Activated naive CD4-positive, alpha-beta T cell treated with Interleukin-2 at 50 U/mL for 16 hours (primary cell): ENCODE measurements around the gene LEKR1.

Source experiments
- DNase-seq: peaks from one replicate; pipeline ENCODE4 v3.0.0-alpha.2; 2020

LEKR1 gene

DNA sequence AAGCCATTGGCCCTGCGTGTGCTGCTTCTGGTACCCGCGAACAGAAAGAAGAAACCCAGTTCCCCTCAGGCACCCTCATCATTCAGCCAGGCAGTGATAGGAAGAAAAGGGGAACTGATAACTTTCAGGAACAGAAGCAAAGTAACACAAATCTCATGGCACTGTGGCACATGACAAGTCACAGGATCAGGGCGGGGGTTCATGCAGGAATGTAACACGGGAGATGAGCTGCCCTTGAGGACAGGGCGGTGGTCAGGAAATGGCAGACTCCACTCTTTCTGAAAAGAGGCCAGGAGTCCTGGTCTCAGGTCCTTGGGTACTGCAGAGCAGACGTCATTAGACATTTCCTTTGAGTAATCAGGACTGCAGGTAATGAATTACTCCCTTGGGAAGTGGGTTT is 238.2 kb downstream of the LEKR1 start:
- DNase-seq = no peak

DNA sequence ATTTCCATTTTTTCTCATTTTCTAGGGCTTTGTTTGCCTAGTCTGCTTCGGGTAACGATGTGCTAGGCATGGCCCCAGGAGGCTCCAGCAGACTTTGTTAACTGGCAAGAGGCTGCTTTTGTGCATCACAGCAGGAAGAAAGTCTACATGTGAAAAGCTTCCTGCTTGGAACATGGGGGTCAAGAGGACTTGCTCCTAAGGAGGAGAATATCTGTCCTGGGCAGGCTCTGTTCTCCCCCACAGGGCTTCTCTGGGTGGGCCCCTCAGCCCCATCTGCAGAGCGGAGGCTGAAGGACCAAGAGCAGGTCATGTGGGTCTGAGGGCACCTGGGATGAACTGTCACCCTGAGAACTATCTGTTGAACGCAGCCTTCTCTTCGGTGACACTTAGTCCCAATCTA is 239.0 kb downstream of the LEKR1 start:
- DNase-seq = no peak

DNA sequence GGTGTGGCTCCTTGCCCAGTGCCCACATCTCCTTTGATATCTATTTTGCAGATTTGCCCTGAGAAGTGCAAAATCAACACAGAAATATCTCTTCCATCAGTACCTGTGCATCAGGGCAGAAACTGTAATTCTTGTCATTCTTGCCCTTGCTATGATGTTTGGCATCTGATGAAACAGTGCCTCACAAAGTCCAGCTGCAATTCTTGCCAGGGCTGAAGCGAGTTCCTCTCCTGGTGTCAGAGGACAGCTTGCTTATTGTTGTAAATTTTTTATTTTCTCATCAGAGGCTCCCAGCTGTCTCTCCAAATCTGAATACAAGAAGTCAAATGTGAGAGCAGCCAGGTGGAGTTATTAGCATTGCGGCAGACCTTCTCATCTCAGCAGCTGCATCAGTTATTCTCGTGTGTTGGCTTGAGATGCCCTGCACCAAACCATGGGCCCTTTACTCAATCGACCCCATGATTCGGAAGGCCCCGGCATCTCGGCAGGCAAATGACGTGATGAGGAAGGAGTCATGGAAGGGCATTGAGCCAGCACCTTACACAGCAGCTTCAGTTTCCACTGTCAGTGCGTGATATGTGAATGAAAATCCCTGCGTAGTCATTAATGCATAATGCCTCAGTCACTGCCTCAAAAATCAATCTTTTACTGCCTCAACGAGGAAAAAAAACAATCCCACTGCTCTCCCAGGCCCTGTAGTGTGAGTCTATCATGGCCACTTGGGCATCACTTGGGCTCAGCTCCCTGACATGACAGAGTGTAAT is 240.4 kb downstream of the LEKR1 start:
- DNase-seq = no peak

DNA sequence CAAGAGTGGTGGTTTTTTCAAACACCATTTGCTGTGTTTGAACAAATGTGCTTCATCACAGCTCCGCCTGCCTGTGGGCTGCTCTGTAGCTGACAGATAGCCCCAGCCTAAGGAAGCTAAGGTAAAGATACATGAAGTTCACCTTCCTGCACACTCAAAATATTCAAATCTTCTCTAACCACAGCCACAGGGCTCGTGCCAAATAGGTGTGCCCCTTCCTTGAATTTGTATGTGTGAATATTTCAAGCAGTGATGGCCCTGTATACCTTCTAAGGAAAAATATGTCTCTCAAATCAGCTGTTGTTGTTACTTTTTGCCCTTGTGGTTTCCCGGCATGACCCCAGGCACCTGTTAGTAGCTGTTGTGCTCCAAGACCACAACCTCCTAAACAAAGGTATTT is 241.0 kb downstream of the LEKR1 start:
- peak; percentile 20 for DNase-seq

DNA sequence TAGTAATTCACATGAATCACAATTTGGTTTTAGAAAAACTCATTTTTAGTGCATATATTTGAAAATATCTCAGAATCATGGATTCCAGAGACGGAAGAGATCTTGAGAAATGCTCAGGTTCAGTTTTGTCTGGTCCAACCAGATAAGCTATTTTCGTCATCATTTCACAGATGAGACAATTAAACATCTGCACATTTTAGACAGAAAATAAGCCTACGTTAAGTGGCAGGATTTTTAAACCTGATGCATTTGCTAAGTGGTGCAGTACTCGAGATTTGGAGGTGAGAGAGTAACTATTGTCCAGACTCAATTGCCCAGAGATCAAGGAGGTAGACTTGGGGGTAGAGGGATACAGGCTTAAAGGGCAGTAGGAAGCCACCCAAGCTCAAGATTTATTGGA is 243.3 kb downstream of the LEKR1 start:
- no peak for DNase-seq

DNA sequence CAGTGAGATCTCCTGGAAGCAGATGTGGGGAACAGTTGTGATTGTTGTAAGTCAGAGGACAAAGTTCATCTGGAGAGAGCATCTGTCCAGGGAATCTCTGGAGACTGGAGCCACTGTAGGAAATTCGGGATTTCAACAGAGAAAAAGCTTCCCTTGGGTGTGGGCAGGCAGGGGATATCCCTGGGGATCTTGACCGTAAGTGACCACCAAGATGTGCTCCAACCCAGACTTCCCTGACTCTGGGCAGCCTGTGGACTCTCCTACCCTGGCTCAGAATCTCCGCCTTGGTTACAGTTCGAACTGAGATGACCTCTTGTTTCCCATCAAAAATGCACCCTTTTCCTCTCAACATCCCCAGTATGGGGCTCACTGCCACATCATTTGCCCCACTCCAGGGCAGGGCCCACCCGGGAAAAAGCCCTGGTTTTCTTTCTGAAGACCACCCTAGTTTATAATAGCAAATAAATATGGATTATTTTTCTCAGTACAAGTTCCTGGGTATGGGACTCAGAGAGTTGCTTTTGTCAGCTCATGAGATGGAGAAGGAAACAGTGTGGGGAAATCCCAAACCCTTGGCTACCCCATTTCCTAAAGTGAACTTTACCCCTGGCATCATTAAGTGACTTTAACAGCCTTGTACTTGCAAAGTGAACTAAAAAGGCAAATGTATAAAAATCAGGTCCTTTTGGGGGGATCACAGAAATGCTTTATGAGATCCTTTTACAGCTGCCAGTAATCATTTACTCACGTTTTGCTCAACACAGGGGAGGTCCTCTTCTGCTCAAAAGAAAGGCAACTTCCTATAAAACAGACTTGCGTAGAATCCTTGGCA is 243.9 kb downstream of the LEKR1 start:
- DNase-seq = no peak

DNA sequence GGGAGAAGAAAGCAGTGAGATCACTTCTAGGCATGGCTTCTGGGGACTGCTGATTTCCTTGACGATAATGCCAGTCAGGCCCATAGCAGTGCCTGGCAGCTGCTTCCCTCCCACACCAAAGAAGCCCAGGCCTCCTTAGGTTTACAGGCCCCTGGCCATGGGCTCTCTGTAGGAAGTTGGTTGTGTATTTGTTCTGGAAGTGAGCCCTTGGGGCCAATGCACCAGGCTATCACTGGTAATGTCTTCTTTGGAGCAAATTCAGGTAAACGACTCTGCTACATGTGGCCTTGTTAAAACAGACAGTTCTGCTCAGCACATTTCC is 244.5 kb downstream of the LEKR1 start:
- DNase-seq = no peak

DNA sequence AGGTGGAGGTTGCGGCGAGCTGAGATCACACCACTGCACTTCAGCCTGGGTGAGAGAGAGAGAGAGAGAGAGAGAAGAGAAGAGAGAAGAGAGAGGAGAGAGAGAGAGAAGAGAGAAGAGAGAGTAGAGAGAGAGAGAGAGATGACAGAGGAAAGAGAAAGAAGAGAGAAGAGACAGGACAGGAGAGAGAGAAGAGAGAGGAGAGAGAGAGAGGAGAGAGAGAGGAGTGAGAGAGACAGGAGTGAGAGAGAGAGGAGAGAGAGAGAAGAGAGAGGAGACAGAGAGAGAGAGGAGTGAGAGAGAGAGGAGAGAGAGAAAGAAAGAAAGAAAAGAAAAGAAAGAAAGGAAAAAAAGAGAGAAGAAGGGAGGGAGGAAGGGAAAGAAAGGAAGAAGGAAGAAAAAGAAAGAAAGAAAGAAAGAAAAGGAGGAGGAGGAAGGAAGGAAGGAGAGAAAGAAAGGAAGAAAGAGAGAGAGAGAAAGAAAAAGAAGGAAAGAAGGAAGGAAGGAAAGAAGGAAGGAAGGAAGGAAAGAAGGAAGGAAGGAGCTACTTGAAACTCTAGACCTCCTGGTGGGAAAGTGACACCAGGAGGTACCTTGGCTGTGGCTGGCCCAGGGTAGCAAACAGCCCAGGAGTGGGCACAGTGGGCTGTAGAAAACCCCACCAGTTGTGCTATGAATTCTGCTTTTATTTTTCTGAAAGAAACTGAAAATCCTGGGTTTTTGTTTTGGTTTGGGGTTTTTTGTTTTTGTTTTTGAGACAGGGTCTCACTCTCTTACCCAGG is 245.8 kb downstream of the LEKR1 start:
- no peak for DNase-seq

DNA sequence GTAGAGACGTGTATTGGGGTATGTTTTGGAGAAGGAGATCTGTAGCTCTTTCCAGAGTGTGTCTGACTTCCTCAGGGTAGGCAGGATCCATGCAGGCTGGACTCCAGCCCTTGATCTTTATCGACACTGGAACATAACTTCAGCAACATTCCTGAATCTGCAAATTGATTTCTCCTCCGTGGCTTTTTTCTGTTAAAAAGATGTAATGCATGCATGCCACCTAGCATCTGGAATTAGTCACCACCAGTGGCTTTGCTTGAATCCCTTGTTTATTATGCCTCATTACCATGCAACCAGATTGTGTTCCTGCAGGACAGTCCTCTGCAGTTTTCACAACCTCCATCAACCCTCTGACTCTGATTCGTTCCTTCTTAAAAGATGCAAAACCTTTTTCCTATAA is 247.7 kb downstream of the LEKR1 start:
- DNase-seq = no peak

DNA sequence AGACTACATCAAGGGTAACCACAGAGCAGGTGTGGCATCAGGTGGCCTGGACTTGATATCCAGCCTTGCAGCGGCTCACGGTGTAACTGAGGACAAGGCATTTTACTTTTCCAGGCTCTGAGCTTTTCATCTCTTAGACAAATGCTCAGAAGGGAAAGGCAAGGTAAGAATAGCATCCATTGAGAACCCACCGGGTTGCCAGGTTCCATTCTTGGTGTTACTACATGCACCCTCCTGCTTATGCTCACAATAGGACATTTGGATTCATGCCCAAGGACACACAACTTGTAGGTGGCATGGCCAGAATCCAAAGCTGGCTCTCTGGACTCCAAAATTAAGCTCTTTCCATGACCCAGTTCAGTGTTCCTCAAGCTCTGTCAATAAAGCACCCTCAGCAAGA is 248.3 kb downstream of the LEKR1 start:
- no peak for DNase-seq

DNA sequence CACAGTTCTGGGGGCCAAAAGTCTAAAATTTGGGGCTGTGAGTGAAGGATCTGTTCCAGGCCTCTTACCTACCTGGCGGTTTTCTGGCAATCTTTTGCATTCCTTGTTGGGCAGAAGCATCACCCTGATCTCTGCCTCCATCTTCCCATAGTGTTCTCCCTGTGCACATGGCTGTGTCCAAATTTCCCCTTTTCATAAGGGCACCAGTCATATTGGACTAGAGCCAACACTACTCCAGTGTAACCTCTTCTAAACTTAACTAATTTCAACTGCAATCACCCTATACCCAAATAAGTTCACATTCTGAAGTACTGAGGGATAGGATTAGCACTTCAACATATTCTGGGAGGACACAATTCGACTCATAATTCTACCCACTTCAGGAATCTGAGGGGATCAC is 248.8 kb downstream of the LEKR1 start:
- DNase-seq = no peak

DNA sequence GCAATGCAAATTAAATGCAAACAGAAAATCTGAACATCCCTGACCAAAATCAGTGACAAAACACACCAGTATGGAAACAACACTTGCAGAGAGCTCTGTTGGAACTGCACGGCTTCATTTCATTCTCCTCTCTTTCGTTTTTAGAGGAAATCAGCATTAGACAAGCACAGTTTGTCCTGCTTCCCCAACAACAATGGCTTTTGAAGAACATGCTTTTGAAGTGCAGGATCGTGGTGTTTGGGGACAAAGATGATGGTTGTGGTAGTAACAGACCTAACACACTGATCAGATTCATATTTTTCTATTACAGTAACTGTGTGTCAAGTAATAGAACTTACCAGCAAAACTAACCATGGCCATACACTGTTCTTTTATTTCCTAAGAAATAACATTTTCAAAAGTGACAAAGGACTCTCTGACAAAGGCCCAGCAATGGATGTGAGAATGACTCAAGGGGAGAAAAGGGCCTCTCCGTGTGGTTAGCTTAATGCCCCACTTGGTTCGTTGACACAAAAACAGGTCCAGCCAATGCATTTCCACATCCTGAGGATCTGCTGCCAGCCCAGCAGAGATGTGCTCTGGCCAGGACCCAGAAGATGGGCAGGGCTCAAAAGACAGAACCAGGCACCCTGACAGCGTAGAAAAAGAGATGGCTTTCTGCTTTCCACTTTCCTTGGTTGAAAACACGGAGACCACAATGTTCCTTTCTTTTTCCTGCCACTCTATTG is 249.7 kb downstream of the LEKR1 start:
- no peak for DNase-seq

DNA sequence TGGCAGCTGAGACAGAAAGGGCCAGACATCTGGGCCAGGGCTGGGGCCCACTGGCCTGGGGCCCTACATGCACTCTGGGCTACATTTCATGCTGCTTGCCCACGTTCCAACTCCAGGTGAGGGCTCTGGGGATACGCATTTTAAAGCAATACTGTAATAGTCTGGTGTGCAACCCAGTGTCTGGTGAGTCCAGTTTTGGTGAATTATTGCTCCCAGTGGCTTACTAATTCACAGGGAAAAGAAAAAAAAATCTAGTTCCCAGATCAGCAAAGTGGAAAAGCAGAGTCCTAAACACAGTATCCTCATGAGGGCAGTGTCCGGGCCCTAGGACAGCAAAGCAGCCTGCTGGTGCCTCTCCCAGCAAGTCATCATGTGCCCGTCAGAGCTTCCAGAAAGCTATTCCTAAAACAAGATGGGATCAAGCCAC is 251.4 kb downstream of the LEKR1 start:
- no peak for DNase-seq

DNA sequence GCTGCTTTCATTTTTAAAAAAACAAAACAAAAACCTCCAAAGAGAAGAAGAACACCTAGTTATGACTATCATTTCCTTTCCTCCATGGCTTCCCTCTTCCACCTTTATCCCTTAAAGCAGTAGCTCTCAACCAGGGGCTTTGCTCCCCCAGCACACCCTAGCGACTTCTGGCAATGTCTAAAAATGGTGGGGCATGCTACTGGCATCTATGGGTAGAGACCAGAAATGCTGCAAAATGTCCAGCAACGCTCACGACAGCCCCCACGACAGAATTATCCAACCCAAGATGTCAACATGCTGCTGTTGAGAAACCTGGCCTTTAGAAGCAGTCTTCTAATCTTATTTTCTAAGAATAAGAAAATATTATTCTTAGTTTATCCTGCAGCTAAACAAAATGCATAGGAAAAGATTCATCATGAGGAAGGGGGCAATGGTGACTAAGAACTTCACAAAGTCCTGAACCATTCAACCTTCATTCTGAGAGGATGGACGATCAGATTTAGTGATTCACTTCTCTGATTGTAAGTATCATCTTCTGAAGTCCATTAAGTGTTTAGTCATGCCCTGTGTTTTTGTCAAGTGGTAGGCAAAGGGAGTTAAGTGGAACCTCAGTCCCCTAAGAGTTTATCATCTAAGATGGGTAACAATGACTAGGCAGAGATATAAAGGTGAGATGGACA is 252.1 kb downstream of the LEKR1 start:
- no peak for DNase-seq

DNA sequence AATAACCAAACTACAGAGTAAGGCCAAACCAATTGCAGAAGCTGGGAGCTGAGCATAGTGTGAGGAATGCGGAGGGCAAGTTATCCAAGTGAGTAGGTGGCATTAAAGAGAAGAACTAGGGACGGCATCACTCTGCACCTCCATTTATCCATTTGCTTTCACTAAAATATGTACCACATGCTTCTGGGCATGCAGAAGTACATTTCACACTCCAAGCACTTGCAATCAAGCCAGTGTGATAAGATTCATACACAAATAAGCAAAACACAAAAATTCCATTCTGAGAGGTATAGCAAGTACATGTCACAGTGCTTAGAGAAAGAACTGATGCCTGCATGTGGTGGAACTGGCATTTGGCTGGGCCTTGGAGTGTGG is 252.6 kb downstream of the LEKR1 start:
- no peak for DNase-seq

DNA sequence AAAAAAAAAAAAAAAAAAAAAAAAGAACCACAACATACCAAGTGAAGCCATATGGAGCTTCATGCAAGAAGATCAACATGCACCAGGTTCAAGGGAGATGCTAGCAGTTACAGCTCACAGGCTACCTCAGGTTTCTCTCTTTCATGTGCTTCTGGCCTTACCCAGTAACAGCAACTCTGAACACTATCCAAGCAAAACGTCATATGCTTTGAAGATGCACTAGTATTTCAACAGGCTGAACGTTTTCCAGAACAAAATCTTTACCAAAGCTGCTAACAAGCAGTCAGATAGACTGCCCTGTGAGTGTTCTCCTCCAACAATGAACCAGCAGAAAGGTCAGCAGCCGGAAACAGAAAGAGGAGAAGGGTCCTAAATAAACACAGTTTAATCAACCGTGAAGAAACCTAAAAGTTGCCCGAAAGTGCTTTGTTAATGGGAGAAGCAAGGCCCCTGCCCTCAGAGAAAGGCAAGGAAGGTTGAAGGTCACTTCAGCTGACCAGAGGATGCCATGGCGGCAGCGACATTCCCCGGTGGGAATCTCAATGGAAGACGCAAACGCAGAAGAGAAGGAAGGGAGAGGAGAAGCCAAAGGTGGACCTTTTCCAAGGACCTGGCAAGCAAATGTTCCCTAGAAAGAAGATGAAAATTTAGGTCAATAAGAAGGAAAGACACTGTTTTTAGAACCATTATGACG is 253.7 kb downstream of the LEKR1 start:
- no peak for DNase-seq

DNA sequence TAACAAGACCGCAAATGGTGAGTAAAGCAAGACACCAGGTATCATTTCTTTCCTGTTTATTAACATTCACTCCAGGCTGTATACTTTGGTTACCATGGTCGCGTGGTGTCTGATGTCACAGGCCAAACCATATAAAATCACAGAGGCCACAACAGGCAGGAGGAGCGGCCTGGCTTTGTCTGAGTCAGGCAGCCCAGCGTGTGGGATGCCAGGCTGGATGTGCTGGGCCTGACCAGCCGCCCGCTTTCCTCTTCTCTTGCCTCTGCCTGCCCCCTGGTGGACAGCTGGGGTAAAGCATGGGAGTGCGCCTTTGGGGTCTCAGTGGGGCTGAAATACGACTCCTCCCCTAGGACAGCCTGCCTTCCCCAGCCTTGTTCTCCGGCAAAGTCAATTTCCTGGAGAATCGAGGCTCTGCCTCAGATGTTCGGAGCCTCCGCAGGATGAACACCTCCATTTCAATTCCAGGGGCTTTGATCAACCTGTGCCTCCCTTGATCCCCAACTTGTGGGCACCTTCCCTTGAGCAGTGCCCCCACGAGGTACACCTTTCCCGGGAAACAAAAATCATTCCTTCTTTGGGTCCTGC is 255.6 kb downstream of the LEKR1 start:
- DNase-seq = peak; percentile 88

DNA sequence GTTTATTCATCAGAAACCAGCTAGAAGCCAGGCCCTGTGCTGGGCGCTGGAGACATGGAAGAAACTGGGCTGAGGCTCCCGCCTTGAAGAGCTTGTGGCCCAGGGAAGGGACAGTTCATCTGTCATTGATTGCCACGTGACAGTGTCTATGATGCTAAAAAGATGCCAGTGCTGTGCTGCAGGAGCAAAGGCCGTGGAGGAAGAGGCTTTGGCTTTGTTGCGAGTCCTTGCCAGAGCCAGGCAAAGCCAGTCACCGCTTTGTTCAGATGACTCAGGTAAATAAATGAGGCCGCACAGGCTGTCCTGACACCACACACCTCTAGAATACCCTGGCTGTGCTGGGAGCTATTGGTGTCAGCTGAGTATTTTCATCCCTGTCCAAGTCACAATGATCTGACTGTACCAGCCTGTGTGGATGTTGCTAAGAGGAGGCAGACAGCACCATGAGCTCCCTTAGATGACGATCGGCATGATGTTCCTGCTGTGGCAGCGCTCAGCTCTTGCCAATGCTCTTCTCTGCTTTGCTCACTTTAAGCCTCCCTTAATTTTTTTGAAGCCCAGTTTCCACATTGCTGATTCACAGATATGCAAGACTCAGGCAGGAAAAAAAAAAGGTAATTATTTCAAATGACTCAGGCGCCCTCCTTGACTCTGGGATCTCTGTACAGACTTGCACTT is 256.3 kb downstream of the LEKR1 start:
- DNase-seq = no peak

DNA sequence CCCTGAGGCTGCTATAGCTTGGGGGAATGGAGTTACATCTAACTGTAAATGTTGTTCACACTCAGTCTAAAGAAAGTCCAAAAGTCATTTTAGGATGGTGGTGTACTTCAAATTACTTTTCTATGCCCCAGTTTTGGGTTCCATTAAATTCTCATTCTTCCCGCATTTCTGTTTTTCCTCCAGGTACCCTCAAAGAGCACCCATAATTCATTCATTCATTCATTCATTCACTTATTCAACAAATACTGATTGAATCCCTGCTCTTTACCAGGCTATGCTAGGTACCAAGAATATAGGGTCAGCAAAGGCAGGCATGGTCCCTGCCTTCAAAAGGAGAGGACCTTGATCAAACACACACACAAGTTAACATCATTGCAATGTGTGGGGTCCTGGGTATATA is 257.7 kb downstream of the LEKR1 start:
- DNase-seq = no peak

DNA sequence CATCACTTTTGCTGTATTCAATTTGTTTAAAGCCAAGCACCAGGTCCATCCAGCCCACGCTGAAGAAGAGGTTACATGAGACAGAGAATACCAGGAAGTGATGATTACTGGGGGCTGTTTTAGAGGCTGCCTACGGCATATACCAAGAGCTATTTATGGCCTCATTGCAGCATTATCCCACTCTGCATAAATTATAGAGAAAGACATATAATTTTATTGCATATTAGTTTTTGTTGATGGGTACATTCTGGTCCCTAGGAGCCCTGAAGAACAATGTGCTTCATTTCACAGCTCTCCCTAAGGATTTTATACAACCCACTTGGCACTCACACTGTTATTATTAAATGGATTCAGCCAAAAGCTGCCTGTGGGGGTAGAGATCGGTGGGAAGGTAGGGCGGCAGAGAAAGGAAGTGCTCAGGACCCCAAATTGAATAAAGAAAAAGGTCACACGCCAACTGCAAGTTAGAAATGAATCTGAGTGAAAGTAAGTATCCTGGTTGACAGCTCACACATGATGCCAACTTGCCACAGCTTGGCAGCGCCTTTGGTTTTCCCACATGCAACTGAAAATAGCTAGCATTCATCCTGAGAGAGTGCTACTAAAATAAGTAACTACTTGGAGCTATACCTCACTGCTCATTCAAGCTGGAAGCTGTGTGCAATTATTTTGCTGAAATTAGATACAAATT is 260.1 kb downstream of the LEKR1 start:
- no peak for DNase-seq
